ENCODE measurements around the gene SRCAP.

GRCh38 chr16:30720086-30720485, 21.1 kb downstream of the SRCAP start:
- TF ChIP-seq, protein P1, sequence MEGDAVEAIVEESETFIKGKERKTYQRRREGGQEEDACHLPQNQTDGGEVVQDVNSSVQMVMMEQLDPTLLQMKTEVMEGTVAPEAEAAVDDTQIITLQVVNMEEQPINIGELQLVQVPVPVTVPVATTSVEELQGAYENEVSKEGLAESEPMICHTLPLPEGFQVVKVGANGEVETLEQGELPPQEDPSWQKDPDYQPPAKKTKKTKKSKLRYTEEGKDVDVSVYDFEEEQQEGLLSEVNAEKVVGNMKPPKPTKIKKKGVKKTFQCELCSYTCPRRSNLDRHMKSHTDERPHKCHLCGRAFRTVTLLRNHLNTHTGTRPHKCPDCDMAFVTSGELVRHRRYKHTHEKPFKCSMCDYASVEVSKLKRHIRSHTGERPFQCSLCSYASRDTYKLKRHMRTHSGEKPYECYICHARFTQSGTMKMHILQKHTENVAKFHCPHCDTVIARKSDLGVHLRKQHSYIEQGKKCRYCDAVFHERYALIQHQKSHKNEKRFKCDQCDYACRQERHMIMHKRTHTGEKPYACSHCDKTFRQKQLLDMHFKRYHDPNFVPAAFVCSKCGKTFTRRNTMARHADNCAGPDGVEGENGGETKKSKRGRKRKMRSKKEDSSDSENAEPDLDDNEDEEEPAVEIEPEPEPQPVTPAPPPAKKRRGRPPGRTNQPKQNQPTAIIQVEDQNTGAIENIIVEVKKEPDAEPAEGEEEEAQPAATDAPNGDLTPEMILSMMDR (conservative IDR thresholded peaks at IDR 0.05 in 1 of 2, IDR thresholded peaks at IDR 0.05 in 1 of 2; ENCODE audit: extremely low read depth in 1 of 2, insufficient read depth in 1 of 2, low read depth in 1 of 2, low read length in 2 of 2) = no peak
- TF ChIP-seq EZH2 (IDR thresholded peaks at IDR 0.05; ENCODE audit: borderline replicate concordance, low read length) = no peak
